ENCODE measurements around the gene ASTN2.

The ASTN2 gene

DNA sequence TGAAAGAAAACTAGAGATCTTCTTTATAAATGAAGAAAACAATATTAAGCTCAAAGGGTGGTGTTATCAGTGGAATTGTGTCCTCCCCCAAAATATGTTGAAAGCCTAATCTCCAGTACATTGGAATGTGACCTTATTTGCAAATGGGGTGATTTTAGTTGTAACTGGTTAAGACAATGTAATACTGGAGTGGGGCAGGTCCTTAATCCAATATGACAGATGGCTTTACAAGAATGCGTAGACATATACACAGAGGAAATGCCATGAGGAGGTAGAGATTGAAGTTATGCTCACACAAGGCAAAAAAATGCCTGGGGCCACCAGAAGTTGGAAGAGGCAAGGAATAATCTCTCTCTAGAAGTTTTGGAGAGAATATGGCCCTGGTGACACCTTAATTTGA lies 741.5 kb downstream of the ASTN2 start:
- no peak for DNase-seq (ENCODE audit: low read depth, low spot score)

- no peak for DNase-seq (ENCODE audit: low read depth, low spot score)
Observed at GRCh38 chr9:116671605-116672004, 743.3 kb downstream of the ASTN2 start.

GRCh38 chr9:116668970-116669695 lies 745.7 kb downstream of the ASTN2 start:
- DNase-seq (ENCODE audit: low read depth, low spot score), result peak; percentile 75

GRCh38 chr9:116663581-116663980 lies 751.3 kb downstream of the ASTN2 start:
- DNase-seq (ENCODE audit: low read depth, low spot score), result no peak

- no peak for DNase-seq (ENCODE audit: low read depth, low spot score)
Observed at GRCh38 chr9:116662646-116663310, 752.1 kb downstream of the ASTN2 start.

DNA sequence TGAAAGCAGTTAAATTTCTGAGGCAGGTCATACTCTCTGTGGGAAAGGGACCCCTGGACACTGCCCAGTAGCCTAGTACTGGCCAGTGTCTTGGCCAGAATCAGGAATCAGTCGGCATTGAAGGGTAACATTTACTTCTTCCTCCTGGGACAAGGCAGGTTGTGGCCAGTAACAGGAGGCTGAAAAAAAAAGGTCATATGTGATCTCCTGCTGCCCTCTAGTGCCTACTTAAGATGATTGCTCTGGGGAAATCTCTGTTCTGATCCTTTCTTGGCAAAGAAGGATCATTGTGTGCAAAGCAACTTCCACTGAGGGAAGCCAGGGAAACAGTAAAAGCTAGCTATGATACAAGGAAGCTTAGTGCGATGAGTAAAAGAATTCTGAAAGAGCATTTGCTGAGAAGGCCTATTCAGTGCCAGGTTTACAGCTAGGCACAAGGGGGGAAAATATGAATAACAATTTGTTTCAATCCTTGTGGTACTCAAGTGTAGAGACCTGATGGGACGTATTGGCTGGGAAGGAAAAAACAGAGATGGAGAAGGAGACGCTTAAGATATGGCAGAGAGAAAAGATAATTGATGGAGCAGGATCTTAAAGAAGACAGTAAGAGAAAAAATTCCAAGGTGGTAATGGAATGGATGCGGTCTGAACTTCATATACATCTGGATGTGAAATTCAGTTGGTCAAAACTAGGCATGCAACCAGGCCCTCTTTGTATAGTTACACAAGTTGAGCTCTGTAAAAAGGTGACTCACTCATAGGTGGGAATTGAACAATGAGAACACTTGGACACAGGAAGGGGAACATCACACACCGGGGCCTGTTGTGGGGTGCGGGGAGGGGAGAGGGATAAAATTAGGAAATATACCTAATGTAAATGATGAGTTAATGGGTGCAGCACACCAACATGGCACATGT lies 753.6 kb downstream of the ASTN2 start:
- peak; percentile 86 for DNase-seq (ENCODE audit: low read depth, low spot score)

GRCh38 chr9:116658265-116658664 lies 756.6 kb downstream of the ASTN2 start:
- DNase-seq (ENCODE audit: low read depth, low spot score), result no peak

GRCh38 chr9:116656977-116657376 lies 757.9 kb downstream of the ASTN2 start:
- DNase-seq (ENCODE audit: low read depth, low spot score), result no peak

DNA sequence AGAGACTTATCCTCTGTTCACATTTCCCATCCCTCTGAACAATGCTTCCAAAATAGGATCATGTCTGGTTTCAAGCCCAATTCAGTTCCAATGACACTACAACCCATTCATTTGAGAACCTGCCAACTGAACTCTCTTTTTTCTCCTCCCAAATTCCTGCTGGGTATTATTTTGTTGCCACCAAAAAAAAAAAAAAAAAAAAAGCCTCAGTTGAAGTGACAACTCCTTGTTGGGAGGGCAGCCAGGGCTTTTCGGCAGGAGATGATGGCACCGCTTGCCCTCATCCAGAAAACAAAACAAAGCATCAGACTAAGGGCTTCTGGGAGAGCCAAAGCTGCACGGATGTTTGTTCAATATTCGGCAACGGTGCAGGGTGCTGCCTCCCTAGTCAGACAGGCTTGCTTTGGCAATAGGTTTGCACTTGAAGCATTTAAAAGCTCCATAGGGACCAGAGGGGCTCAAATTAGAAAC lies 758.3 kb downstream of the ASTN2 start:
- DNase-seq (ENCODE audit: low read depth, low spot score), result no peak

GRCh38 chr9:116654059-116654355 lies 760.9 kb downstream of the ASTN2 start:
- DNase-seq (ENCODE audit: low read depth, low spot score), result no peak

DNA sequence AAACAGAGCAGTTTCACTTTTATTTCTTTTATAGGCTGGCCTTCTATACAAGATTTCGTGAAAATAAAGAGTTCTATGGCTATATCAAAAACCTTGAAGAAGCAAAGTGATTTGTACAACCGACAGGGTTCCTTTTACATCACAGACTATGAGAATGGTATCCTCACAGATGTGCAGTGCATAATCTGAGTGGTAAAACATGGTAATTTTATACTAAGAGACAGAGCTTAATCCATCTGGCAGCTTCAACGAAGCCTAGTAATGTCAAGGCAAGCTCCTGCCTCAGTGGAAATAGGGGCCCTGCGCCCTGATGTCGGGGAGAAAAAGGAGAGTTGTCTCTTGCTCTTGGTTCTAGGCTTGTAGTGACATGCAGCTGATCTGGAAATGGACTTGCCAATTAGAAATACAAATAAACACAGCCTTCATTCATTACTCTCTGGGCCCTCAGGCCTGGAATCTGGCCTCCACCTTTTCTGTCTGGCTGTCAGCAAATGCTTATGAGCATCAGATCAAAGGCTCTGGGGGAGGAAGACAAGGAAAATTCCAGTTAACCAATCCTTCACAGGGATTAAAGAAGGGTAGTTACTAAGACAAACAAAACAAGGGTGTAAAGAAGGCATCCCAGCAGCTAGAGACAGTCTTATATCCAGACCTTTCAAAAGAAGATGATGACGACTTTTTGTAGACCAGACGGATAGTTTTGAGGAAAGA lies 761.4 kb downstream of the ASTN2 start:
- DNase-seq (ENCODE audit: low read depth, low spot score), result peak; percentile 21

- no peak for DNase-seq (ENCODE audit: low read depth, low spot score)
Observed at GRCh38 chr9:116647515-116647809, 767.4 kb downstream of the ASTN2 start.

GRCh38 chr9:116646661-116647514 lies 768.0 kb downstream of the ASTN2 start:
- peak; percentile 81 for DNase-seq (ENCODE audit: low read depth, low spot score)

GRCh38 chr9:116644091-116644688 lies 770.7 kb downstream of the ASTN2 start:
- DNase-seq (ENCODE audit: low read depth, low spot score), result peak; percentile 71

DNA sequence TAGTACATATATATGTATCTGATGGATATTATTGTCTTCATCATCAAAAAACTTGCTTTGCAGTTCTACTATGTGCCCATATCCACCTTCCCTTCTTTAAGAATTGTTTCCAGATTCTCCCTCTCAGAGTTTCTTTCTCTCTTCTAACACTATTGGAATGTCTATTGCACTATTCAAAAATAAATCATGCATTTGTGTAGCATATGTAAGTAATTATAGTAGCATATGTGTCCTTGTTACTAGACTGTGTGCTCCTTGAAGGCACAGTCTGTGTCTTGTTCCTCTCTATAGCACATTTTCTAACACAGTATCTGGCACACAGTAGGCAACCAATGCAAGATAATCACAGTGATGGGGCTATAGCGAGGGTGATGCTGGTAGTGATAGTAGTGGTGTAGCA lies 771.2 kb downstream of the ASTN2 start:
- DNase-seq (ENCODE audit: low read depth, low spot score), result no peak

DNA sequence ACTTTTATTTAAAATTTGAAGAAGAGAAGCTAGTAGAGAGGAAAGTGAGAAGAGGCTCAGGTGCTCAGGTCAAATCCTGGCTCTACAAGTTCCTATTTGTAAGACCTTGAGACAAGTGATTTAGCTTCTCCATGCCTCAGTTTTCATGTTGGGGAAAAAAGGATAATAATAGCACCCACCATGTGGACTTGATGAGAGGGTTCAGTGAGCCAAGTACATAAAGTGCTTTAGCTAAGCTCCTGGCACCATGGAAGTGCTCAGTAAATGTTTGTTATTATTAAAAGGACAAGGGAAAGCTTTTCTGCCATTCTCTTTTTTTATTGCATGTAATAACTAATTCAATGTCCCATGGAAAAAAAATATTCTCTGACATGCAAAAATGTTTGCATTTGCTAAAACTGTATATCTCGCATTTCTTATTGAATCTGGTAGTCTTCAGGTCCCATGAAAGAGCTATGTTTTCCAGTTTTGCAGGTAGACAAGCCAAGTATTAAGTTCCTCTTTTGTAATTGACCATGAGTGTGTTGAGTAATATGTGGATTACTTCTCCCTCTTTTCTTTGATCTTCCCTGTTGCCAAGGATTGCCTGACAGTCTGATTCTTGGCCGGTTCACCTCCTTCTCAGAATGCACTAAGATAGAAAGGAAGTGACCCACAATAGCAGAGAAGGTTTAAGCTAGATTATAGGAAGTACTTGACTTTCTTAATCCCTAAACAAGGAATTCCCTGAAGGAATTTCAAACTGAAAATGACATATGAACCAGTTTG lies 773.4 kb downstream of the ASTN2 start:
- DNase-seq (ENCODE audit: low read depth, low spot score), result peak; percentile 20

DNA sequence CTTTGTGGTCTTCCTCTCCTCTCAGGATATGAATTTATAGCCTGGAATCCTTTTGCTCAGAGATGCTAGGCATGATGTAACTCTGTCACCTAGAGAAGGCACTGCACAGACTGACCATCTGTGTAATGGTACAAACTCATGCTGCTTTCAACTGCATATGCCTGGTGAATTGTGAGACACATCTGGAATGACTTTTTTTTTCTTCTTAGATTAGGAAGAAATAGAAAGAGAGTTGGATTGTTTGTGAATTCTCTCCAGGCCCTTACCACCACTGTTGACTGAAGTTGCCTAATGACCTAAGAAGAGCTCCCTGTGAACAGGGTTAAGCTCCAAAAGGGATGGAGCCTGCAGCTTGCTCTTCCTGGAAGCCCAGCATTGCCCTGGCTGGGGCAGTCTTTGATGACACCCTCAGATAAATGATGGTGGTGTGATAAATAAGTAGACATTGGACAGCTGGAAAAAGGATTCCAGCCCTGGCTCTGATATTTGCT lies 775.6 kb downstream of the ASTN2 start:
- no peak for DNase-seq (ENCODE audit: low read depth, low spot score)

DNA sequence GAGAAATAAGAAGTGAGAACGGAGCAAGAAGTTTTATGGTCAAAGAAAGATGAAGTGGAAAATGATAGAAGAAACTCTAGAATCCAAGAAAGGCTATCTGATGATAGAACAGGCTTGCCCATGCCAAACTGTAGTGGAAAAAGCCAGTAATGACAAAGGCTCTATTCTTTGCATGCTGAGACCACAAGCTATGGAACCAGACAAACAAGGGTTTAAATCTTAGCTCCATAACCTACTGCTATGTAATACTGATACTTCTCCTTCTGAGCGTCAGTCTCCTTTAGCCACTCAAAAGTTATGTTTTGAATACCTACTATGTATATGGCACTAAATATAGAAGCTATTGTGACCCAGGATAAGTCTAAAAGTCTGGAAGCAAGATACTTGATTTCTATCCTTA lies 778.9 kb downstream of the ASTN2 start:
- no peak for DNase-seq (ENCODE audit: low read depth, low spot score)

GRCh38 chr9:116632990-116633838 lies 781.6 kb downstream of the ASTN2 start:
- no peak for DNase-seq (ENCODE audit: low read depth, low spot score)

All from astrocyte of the hippocampus (primary cell).